ENCODE data around the gene OR6C70. TPM values are rescaled to one million over a fixed set of nuclear protein-coding genes. Genes with fewer than 3 reads are reported as not detected.

Gene OR6C70
- total RNA-seq (2014; rRNA removed; shearing (Covaris generic); ENCODE audit: low replicate concordance), result not detected in 2 replicates

GRCh38 chr12:55470088-55470829, at the start of gene OR6C70:
Gene OR6C70 (minus strand): TSS chr12:55470138. CDS start chr12:55470138, 0 bp downstream.
- Histone ChIP-seq H3K4me3 (ENCODE audit: low read length) (no peak within 1 kb of the TSS), H3K36me3 (ENCODE audit: insufficient read depth, low read length) (no peaks in the 10 kb centered on the region), H3K9me3 (ENCODE audit: low read length) (no peaks in the 10 kb centered on the region), H3K4me1 (ENCODE audit: low read length) (peaks cover 9% of the 10 kb centered on the region), H3K79me2 (ENCODE audit: low read length) (no peaks in the 10 kb centered on the region), H3K9ac (ENCODE audit: low read length) (no peak within 1 kb of the TSS), H3K4me2 (ENCODE audit: low read depth, low read length, poor library complexity, severe bottlenecking) (no peak within 1 kb of the TSS), H4K20me1 (ENCODE audit: insufficient read depth, low read depth, low read length) (no peaks in the 10 kb centered on the region), H3K27me3 (ENCODE audit: low read length) (no peaks in the 10 kb centered on the region), H3K9me2 (replicated peaks; ENCODE audit: insufficient read depth, low read length) (no peaks in the 10 kb centered on the region), H2AFZ (ENCODE audit: low read length) (no peak within 1 kb of the TSS), H3K27ac (ENCODE audit: low read length) (no peak within 1 kb of the TSS)
- DNase-seq, result no peak

DNA sequence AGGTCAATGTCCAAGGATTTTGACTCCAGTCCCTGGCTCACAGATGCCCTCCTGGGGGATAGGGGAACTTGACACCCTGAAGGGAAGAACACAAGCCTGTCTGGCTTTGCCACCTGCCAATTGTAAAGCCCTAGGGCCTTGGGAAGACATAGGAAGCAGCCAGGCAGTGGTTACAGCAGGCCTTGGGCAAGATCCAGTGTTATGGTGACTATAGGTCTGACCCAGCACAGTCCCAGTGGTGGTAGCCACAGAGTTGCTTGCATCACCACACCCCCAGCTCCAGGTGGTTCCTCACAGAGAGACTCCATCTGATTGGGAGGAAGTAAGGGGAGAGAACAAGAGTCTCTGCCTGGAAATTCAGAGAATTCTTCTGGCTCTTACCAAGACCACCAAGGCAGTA, 46.5 kb upstream of the OR6C70 start:
- DNase-seq, result no peak
- no peaks in the 10 kb centered on the region for H3K27me3 ChIP-seq (ENCODE audit: low read length)
- no peak overlapping the region for H3K9ac ChIP-seq (ENCODE audit: low read length)
- no peak overlapping the region for H3K4me3 ChIP-seq (ENCODE audit: low read length)
- no peaks in the 10 kb centered on the region for H4K20me1 ChIP-seq (ENCODE audit: insufficient read depth, low read depth, low read length)
- no peak overlapping the region for H2AFZ ChIP-seq (ENCODE audit: low read length)
- no peaks in the 10 kb centered on the region for H3K79me2 ChIP-seq (ENCODE audit: low read length)
- no peaks in the 10 kb centered on the region for H3K9me2 ChIP-seq (replicated peaks; ENCODE audit: insufficient read depth, low read length)
- no peak overlapping the region for H3K27ac ChIP-seq (ENCODE audit: low read length)
- no peaks in the 10 kb centered on the region for H3K36me3 ChIP-seq (ENCODE audit: insufficient read depth, low read length)
- no peaks in the 10 kb centered on the region for H3K4me1 ChIP-seq (ENCODE audit: low read length)
- no peak overlapping the region for H3K4me2 ChIP-seq (ENCODE audit: low read depth, low read length, poor library complexity, severe bottlenecking)
- H3K9me3 ChIP-seq (ENCODE audit: low read length), result no peaks in the 10 kb centered on the region

- Histone ChIP-seq H3K4me3 (ENCODE audit: low read length) (no peak overlapping the region), H3K27me3 (ENCODE audit: low read length) (no peaks in the 10 kb centered on the region), H3K4me1 (ENCODE audit: low read length) (no peaks in the 10 kb centered on the region), H3K27ac (ENCODE audit: low read length) (no peak overlapping the region), H3K9me3 (ENCODE audit: low read length) (no peaks in the 10 kb centered on the region), H3K9me2 (replicated peaks; ENCODE audit: insufficient read depth, low read length) (no peaks in the 10 kb centered on the region), H2AFZ (ENCODE audit: low read length) (no peak overlapping the region), H3K9ac (ENCODE audit: low read length) (no peak overlapping the region), H3K4me2 (ENCODE audit: low read depth, low read length, poor library complexity, severe bottlenecking) (no peak overlapping the region), H4K20me1 (ENCODE audit: insufficient read depth, low read depth, low read length) (no peaks in the 10 kb centered on the region), H3K79me2 (ENCODE audit: low read length) (no peaks in the 10 kb centered on the region), H3K36me3 (ENCODE audit: insufficient read depth, low read length) (no peaks in the 10 kb centered on the region)
- peak; percentile 59 for DNase-seq
Measured at GRCh38 chr12:55515696-55516095, 45.8 kb upstream of the OR6C70 start.

DNA sequence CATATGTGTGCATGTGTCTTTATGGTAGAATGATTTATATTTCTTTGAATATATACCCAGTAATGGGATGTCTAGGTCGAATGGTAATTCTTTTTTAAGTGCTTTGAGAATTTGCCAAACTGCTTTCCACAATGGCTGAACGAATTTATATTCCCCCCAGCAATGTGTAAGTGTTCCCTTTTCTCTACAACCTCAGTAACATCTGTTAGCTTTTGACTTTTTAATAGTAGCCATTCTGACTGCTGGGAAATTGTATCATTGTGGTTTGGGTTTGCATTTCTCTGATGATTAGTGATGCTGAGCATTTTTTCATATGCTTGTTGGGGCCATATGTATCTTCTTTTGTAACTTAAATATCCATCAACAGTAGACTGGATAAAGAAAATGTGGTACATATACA, 31.7 kb upstream of the OR6C70 start:
- Histone ChIP-seq H2AFZ (ENCODE audit: low read length) (no peak overlapping the region), H3K4me1 (ENCODE audit: low read length) (no peaks in the 10 kb centered on the region), H4K20me1 (ENCODE audit: insufficient read depth, low read depth, low read length) (no peaks in the 10 kb centered on the region), H3K4me3 (ENCODE audit: low read length) (no peak overlapping the region), H3K4me2 (ENCODE audit: low read depth, low read length, poor library complexity, severe bottlenecking) (no peak overlapping the region), H3K9me3 (ENCODE audit: low read length) (no peaks in the 10 kb centered on the region), H3K9ac (ENCODE audit: low read length) (no peak overlapping the region), H3K27me3 (ENCODE audit: low read length) (no peaks in the 10 kb centered on the region), H3K36me3 (ENCODE audit: insufficient read depth, low read length) (no peaks in the 10 kb centered on the region), H3K79me2 (ENCODE audit: low read length) (no peaks in the 10 kb centered on the region), H3K27ac (ENCODE audit: low read length) (no peak overlapping the region), H3K9me2 (replicated peaks; ENCODE audit: insufficient read depth, low read length) (no peaks in the 10 kb centered on the region)
- no peak for DNase-seq

- Histone ChIP-seq H3K79me2 (ENCODE audit: low read length) (no peaks in the 10 kb centered on the region), H3K9me3 (ENCODE audit: low read length) (no peaks in the 10 kb centered on the region), H3K36me3 (ENCODE audit: insufficient read depth, low read length) (no peaks in the 10 kb centered on the region), H3K4me3 (ENCODE audit: low read length) (no peak overlapping the region), H3K4me1 (ENCODE audit: low read length) (no peaks in the 10 kb centered on the region), H3K27ac (ENCODE audit: low read length) (no peak overlapping the region), H3K27me3 (ENCODE audit: low read length) (no peaks in the 10 kb centered on the region), H3K4me2 (ENCODE audit: low read depth, low read length, poor library complexity, severe bottlenecking) (no peak overlapping the region), H3K9ac (ENCODE audit: low read length) (no peak overlapping the region), H2AFZ (ENCODE audit: low read length) (no peak overlapping the region), H4K20me1 (ENCODE audit: insufficient read depth, low read depth, low read length) (no peaks in the 10 kb centered on the region), H3K9me2 (replicated peaks; ENCODE audit: insufficient read depth, low read length) (no peaks in the 10 kb centered on the region)
- DNase-seq, result no peak
Measured at GRCh38 chr12:55499810-55500252, 29.9 kb upstream of the OR6C70 start.

GRCh38 chr12:55499231-55499630, 29.3 kb upstream of the OR6C70 start:
- Histone ChIP-seq H3K27ac (ENCODE audit: low read length) (no peak overlapping the region), H3K4me1 (ENCODE audit: low read length) (no peaks in the 10 kb centered on the region), H3K9me2 (replicated peaks; ENCODE audit: insufficient read depth, low read length) (no peaks in the 10 kb centered on the region), H3K36me3 (ENCODE audit: insufficient read depth, low read length) (no peaks in the 10 kb centered on the region), H2AFZ (ENCODE audit: low read length) (no peak overlapping the region), H3K27me3 (ENCODE audit: low read length) (no peaks in the 10 kb centered on the region), H4K20me1 (ENCODE audit: insufficient read depth, low read depth, low read length) (no peaks in the 10 kb centered on the region), H3K4me3 (ENCODE audit: low read length) (no peak overlapping the region), H3K4me2 (ENCODE audit: low read depth, low read length, poor library complexity, severe bottlenecking) (no peak overlapping the region), H3K9ac (ENCODE audit: low read length) (no peak overlapping the region), H3K79me2 (ENCODE audit: low read length) (no peaks in the 10 kb centered on the region), H3K9me3 (ENCODE audit: low read length) (no peaks in the 10 kb centered on the region)
- DNase-seq, result no peak

- no peaks in the 10 kb centered on the region for H3K36me3 ChIP-seq (ENCODE audit: insufficient read depth, low read length)
- DNase-seq, result no peak
Measured at GRCh38 chr12:55495490-55495889, 25.6 kb upstream of the OR6C70 start.

GRCh38 chr12:55492078-55492477, 22.1 kb upstream of the OR6C70 start, which contains the start of gene OR6C68:
Gene OR6C68 (plus strand): TSS chr12:55492378. CDS start chr12:55492378, 0 bp downstream.
- Histone ChIP-seq H3K9me3 (ENCODE audit: low read length) (no peaks in the 10 kb centered on the region), H3K36me3 (ENCODE audit: insufficient read depth, low read length) (no peaks in the 10 kb centered on the region), H3K27ac (ENCODE audit: low read length) (no peak within 1 kb of the TSS), H3K4me3 (ENCODE audit: low read length) (no peak within 1 kb of the TSS), H3K4me1 (ENCODE audit: low read length) (no peaks in the 10 kb centered on the region), H3K9ac (ENCODE audit: low read length) (no peak within 1 kb of the TSS), H3K4me2 (ENCODE audit: low read depth, low read length, poor library complexity, severe bottlenecking) (no peak within 1 kb of the TSS), H3K79me2 (ENCODE audit: low read length) (no peaks in the 10 kb centered on the region), H3K9me2 (replicated peaks; ENCODE audit: insufficient read depth, low read length) (no peaks in the 10 kb centered on the region), H4K20me1 (ENCODE audit: insufficient read depth, low read depth, low read length) (no peaks in the 10 kb centered on the region), H3K27me3 (ENCODE audit: low read length) (no peaks in the 10 kb centered on the region), H2AFZ (ENCODE audit: low read length) (no peak within 1 kb of the TSS)
- DNase-seq, result no peak

More at GRCh38 chr12:55495490-55495889, 25.6 kb upstream of the OR6C70 start:
- H3K4me1 ChIP-seq (ENCODE audit: low read length), result no peaks in the 10 kb centered on the region
- H3K27ac ChIP-seq (ENCODE audit: low read length), result no peak overlapping the region
- no peak overlapping the region for H3K4me2 ChIP-seq (ENCODE audit: low read depth, low read length, poor library complexity, severe bottlenecking)
- no peaks in the 10 kb centered on the region for H3K9me2 ChIP-seq (replicated peaks; ENCODE audit: insufficient read depth, low read length)
- H3K79me2 ChIP-seq (ENCODE audit: low read length), result no peaks in the 10 kb centered on the region
- no peaks in the 10 kb centered on the region for H3K9me3 ChIP-seq (ENCODE audit: low read length)
- H3K27me3 ChIP-seq (ENCODE audit: low read length), result no peaks in the 10 kb centered on the region
- no peak overlapping the region for H3K9ac ChIP-seq (ENCODE audit: low read length)
- no peak overlapping the region for H3K4me3 ChIP-seq (ENCODE audit: low read length)
- H2AFZ ChIP-seq (ENCODE audit: low read length), result no peak overlapping the region
- H4K20me1 ChIP-seq (ENCODE audit: insufficient read depth, low read depth, low read length), result no peaks in the 10 kb centered on the region

All from Karpas-422 (cell line).